GM19239 (cell line): ENCODE measurements around the gene MYH14.
"Not testable (repeated sequence)": the region's sequence is repeated elsewhere in the genome, so short reads cannot be mapped to it uniquely, and the experiment has no call there.

Source experiments
- DNase-seq: peaks from one replicate; pipeline ENCODE4 v3.0.0; 2011; ENCODE audit warnings: low spot score; ENCODE audit not compliant: insufficient read length
- FAIRE-seq: peaks from 2 replicates; lab custom pipeline; 2011; peaks lifted over from hg19 to GRCh38; lab: Jason Lieb, UNC

MYH14 gene

DNA sequence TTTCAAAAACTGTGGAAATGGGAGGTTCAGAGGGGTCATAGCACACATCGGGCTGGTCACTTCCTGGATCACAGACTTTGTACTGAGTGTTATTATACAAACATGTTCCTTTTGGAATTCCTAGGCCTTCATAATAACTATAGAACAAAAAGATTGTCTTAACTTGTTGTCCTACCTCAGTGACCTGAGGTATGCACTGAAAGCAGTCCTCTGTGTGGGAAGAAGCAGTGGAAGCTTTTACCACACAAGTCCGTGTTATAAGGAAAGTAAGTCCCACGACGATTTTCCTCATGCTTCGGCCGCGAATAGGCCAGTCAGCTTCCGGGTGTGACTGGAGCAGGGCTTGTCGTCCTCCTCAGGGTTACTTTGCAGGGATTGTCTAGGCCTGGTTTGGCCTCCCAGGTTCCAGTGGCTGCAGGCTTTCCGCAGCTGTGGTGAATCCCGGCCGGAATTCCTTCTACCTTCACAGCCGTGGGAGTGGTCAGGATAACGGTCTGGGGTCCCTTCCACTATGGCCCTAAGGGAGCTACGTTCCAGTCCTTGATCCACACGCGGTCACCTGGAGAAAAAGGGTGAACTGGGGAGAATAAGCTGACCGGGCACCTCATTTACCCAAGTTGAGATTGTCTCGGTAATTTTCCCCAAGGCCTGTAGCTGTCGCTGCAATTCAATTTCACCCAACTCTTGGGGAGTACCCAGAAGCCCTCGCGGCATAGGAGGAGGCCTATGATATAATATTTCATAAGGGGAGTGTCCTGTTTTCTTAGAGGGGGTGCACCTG lies 146.0 kb downstream of the MYH14 start:
- no peak for FAIRE-seq
- DNase-seq, result no peak

GRCh38 chr19:50352242-50352641 lies 148.8 kb downstream of the MYH14 start:
- DNase-seq, result no peak
- FAIRE-seq, result no peak

DNA sequence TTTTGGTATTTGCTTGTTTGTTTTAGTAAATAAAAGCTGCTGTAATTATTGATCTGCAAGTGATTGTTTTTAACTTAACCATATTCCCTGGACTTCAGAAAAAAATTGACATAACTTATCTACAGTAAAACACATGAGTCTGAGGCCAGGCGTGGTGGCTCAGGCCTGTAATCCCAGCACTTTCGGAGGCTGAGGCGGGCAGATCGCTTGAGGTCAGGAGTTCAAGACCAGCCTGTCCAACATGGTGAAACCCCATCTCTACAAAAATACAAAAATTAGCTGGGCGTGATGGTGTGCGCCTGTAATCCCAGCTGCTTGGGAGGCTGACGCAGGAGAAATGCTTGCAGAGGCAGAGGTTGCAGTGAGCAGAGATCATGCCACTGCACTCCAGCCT lies 150.1 kb downstream of the MYH14 start:
- FAIRE-seq, DNase-seq: not testable (repeated sequence)

GRCh38 chr19:50356691-50357177 lies 153.3 kb downstream of the MYH14 start:
- FAIRE-seq, result no peak
- no peak for DNase-seq

GRCh38 chr19:50357178-50358100 lies 154.0 kb downstream of the MYH14 start:
- DNase-seq, result no peak
- peak; percentile 94 for FAIRE-seq

DNA sequence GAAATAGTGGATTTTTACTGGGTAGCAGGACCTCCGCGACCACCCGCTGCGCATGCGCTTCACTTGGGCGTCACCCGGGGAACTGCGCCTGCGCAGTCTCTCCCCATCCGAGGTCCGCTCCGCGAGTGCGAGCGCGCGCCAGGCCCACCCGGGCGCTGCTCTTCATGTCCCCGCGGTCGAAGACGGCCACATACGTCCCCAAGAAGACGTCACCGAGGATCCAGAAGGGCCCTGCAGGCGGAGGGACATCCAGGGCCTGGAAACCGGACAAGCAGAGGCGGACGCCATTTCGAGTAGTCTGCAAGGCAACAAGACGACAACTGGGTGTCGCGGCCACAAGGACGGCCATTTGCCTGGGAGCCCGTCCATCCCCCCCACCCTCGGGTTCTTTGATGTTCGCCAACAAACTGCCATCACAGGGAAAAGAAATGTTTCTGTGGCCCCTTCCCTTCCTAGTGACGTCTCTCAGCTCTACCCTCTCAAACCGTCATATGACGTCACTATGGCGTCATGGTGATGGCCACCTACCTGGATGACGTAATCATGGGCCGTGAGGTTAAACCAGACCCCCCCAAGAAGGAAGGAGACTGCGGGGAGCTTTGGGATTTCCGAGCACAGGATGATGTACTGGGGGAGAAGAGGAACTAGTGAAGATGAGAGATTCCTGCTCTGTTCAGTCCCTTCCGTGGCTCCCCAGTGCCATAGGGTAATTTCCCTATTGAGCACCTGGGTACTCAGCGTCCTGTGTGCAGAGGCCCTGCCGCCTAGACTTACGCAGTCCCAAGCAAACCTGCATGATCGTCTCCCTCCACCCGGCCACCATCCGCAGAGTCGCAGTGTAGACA lies 155.3 kb downstream of the MYH14 start:
- no peak for DNase-seq
- FAIRE-seq, result peak; percentile 18

DNA sequence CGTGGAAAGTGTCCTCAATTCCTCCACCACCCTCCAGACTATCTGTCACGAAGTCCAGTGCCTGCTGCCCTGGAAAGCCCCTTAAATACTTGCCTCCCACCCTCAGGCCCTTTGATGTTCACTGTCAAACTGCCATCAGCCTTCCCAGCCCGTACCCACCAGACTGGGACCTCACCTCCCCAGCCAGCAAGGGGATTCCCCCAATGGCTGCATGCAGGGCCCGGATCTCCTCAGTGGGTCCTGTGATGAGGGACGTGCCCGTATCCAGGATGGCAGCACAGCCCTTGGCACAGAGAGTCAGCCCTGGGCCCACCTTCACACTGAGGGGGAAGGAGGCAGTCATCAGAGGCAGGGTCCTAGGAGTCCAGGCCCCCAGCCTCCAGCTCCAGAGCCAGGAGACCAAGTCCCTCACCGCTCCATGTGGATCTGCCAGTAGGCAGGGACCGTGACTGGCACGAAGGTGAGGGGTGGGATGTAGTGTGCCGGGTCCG lies 156.0 kb downstream of the MYH14 start:
- no peak for DNase-seq
- no peak for FAIRE-seq
